Nephron progenitor cell (in vitro differentiated cells): Measurements from ENCODE around the gene AOPEP.

Experiments used
- DNase-seq: peaks from one replicate; pipeline ENCODE4 v3.0.0; 2021
- H3K27ac Mint-ChIP-seq: 2 replicates; pipeline ENCODE4 v1.8.0; 2021; ENCODE audit warnings: mild to moderate bottlenecking, moderate library complexity, mixed read lengths
- H3K27me3 Mint-ChIP-seq: 2 replicates; pipeline ENCODE4 v1.8.0; 2021; ENCODE audit warnings: mild to moderate bottlenecking, low read depth, mixed read lengths; ENCODE audit not compliant: poor library complexity
- H3K36me3 Mint-ChIP-seq: 2 replicates; pipeline ENCODE4 v1.8.0; 2021; ENCODE audit warnings: low read depth, mixed read lengths
- H3K4me1 Mint-ChIP-seq: 2 replicates; pipeline ENCODE4 v1.8.0; 2021; ENCODE audit warnings: mixed read lengths
- H3K4me3 Mint-ChIP-seq: 2 replicates; pipeline ENCODE4 v1.8.0; 2021; ENCODE audit warnings: mild to moderate bottlenecking, moderate library complexity, mixed read lengths
- H3K9me3 Mint-ChIP-seq: 2 replicates; pipeline ENCODE4 v1.8.0; 2021; ENCODE audit warnings: mild to moderate bottlenecking, moderate library complexity, mixed read lengths
- TF ChIP-seq, protein P1 (sequence below): fragments of 200-600 bp; sonication (generic); IDR thresholded peaks from 2 replicates; pipeline ENCODE4 v1.5.0; 2021; ENCODE audit warnings: antibody characterized with exemption

Gene AOPEP

DNA sequence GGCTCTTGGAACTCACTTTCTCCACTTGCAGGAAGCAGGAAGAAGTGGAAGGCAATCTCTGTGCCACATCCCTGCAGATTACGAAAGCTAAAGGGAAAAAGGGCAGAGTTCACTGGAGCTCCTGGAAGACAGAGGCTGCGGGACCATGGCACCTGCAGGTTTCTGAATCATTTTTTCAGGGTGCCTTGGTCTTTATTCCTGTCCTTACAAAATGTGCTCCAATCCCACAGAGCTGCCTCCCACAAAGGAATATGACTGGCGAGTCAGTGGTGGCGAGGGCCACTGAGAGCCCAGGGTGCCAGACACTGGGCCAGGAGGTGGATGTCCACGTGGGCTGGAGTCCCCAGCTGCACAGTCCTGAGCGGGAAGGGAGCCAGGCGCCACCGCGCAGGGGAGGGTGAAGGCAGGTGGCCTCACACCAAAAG lies 408.0 kb downstream of the AOPEP start:
- no peak for DNase-seq
- no peaks in the 10 kb centered on the region for H3K27me3 Mint-ChIP-seq

GRCh38 chr9:95135756-95136155 lies 409.3 kb downstream of the AOPEP start:
- H3K4me3 Mint-ChIP-seq, result no peak overlapping the region

More for the DNA sequence above, 408.0 kb downstream of the AOPEP start:
- H3K4me1 Mint-ChIP-seq, result peaks cover 49% of the 10 kb centered on the region
- H3K4me3 Mint-ChIP-seq, result no peak overlapping the region
- peaks cover 6% of the 10 kb centered on the region for H3K36me3 Mint-ChIP-seq
- no peak overlapping the region for H3K27ac Mint-ChIP-seq
- TF ChIP-seq, protein P1, sequence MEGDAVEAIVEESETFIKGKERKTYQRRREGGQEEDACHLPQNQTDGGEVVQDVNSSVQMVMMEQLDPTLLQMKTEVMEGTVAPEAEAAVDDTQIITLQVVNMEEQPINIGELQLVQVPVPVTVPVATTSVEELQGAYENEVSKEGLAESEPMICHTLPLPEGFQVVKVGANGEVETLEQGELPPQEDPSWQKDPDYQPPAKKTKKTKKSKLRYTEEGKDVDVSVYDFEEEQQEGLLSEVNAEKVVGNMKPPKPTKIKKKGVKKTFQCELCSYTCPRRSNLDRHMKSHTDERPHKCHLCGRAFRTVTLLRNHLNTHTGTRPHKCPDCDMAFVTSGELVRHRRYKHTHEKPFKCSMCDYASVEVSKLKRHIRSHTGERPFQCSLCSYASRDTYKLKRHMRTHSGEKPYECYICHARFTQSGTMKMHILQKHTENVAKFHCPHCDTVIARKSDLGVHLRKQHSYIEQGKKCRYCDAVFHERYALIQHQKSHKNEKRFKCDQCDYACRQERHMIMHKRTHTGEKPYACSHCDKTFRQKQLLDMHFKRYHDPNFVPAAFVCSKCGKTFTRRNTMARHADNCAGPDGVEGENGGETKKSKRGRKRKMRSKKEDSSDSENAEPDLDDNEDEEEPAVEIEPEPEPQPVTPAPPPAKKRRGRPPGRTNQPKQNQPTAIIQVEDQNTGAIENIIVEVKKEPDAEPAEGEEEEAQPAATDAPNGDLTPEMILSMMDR, result no peak
- no peaks in the 10 kb centered on the region for H3K9me3 Mint-ChIP-seq

More at GRCh38 chr9:95135756-95136155, 409.3 kb downstream of the AOPEP start:
- no peak for DNase-seq
- Mint-ChIP-seq H3K36me3 (peaks cover 6% of the 10 kb centered on the region), H3K27me3 (no peaks in the 10 kb centered on the region), H3K27ac (no peak overlapping the region), H3K4me1 (peaks cover 41% of the 10 kb centered on the region), H3K9me3 (no peaks in the 10 kb centered on the region)
- TF ChIP-seq, protein P1, result no peak
